B cell (primary cell): ENCODE results near the gene ECE1. TPM values are rescaled to one million over a fixed set of nuclear protein-coding genes. Genes with fewer than 3 reads are reported as not detected.
A peak's percentile ranks its signal among the peaks of the same experiment; 100 is the strongest.

ENCODE experiments used
- ATAC-seq: fragments of 200-7000 bp; cut with Tn5 transposase; one replicate; pipeline ENCODE4 v1.10.0; 2021; ENCODE audit warnings: low read depth, mild to moderate bottlenecking, moderate number of reproducible peaks, moderate library complexity
- CTCF ChIA-PET: fragments of 350-600 bp; sonication (Branson Sonifier 250); formaldehyde crosslinking; loops from one replicate; lab custom pipeline; 2021; ENCODE audit warnings: antibody characterized with exemption, inconsistent platforms; lab: Charles Lee
- POLR2A ChIA-PET: fragments of 350-600 bp; sonication (Branson Sonifier 250); formaldehyde crosslinking; loops from one replicate; lab custom pipeline; 2021; ENCODE audit warnings: antibody characterized with exemption; lab: Charles Lee
- DNase-seq: peaks from one replicate; pipeline ENCODE4 v3.0.0; 2013
- H2AFZ ChIP-seq: 2 replicates; pipeline ENCODE4 v1.6.1; 2012; ENCODE audit warnings: mild to moderate bottlenecking, low read depth, low read length; ENCODE audit not compliant: insufficient read depth, poor library complexity, severe bottlenecking
- H3K27ac ChIP-seq, 2 donors: 1 replicate in 1 of 2; 2 replicates in 1 of 2; pipeline ENCODE4 v1.5.1; 2012 to 2013; ENCODE audit warnings: low read length in 2 of 2, mild to moderate bottlenecking in 2 of 2, moderate library complexity in 1 of 2
- H3K27me3 ChIP-seq, 4 experiments: fragments of 200-600 bp in 1 of 4; sonication (generic) in 1 of 4; replicated peaks in 1 of 4; 1 replicate in 2 of 4; 2 replicates in 2 of 4; pipeline versions ENCODE4 v1.6.1 to v1.7.0; 2013 to 2016; ENCODE audit warnings: low read length in 3 of 4, mild to moderate bottlenecking in 2 of 4, mixed read lengths in 1 of 4, moderate library complexity in 1 of 4; ENCODE audit not compliant: insufficient read depth in 4 of 4, control insufficient read depth in 3 of 4; ENCODE audit errors: control extremely low read depth in 1 of 4
- H3K36me3 ChIP-seq, 2 experiments: replicated peaks in 1 of 2; 1 replicate in 1 of 2; 2 replicates in 1 of 2; pipeline versions ENCODE4 v1.6.1 to v1.7.1; 2013; ENCODE audit warnings: low read length in 1 of 2; ENCODE audit not compliant: insufficient read depth in 2 of 2, control insufficient read depth in 1 of 2; ENCODE audit errors: control extremely low read depth in 1 of 2, extremely low read depth in 1 of 2
- H3K4me1 ChIP-seq, 2 donors: fragments of 200-600 bp in 1 of 2; sonication (generic) in 1 of 2; 1 replicate in 1 of 2; 2 replicates in 1 of 2; pipeline versions ENCODE4 v1.5.1 to v1.6.1; 2013 to 2017; ENCODE audit warnings: low read length in 2 of 2; ENCODE audit not compliant: control insufficient read depth in 2 of 2, insufficient read depth in 2 of 2
- H3K4me2 ChIP-seq: replicated peaks from 2 replicates; pipeline ENCODE3; 2012; ENCODE audit warnings: mild to moderate bottlenecking, low read depth, low read length; ENCODE audit not compliant: poor library complexity, severe bottlenecking
- H3K4me3 ChIP-seq, 5 experiments: fragments of 200-600 bp in 1 of 5; sonication (generic) in 1 of 5; 1 replicate in 3 of 5; 2 replicates in 2 of 5; pipeline versions ENCODE4 v1.5.1 to v1.7.0; 2011 to 2016; ENCODE audit warnings: low read length in 4 of 5, mild to moderate bottlenecking in 4 of 5, low read depth in 2 of 5, control low read depth in 1 of 5, moderate library complexity in 1 of 5; ENCODE audit not compliant: insufficient read depth in 1 of 5; ENCODE audit errors: control extremely low read depth in 1 of 5, extremely low read depth in 1 of 5
- H3K79me2 ChIP-seq: fragments of 200-600 bp; sonication (generic); one replicate; pipeline ENCODE4 v1.6.0; 2016; ENCODE audit warnings: low read length; ENCODE audit not compliant: control insufficient read depth, insufficient read depth
- H3K9ac ChIP-seq: fragments of 200-600 bp; sonication (generic); 2 replicates; pipeline ENCODE4 v1.6.1; 2017; ENCODE audit warnings: mild to moderate bottlenecking, low read length, moderate library complexity
- H3K9me3 ChIP-seq, 3 donors: one replicate each; pipeline versions ENCODE4 v1.6.1 to v1.7.1; 2013; ENCODE audit warnings: low read length in 2 of 3; ENCODE audit not compliant: control insufficient read depth in 2 of 3, insufficient read depth in 1 of 3; ENCODE audit errors: control extremely low read depth in 1 of 3
- H4K20me1 ChIP-seq: 2 replicates; pipeline ENCODE4 v1.6.0; 2012; ENCODE audit warnings: mild to moderate bottlenecking, low read length; ENCODE audit not compliant: insufficient read depth, control insufficient read depth, poor library complexity, severe bottlenecking
- H3K27ac Mint-ChIP-seq: one replicate; pipeline ENCODE4 v1.8.0; 2021; ENCODE audit warnings: mixed read lengths
- H3K27me3 Mint-ChIP-seq: one replicate; pipeline ENCODE4 v1.8.0; 2021; ENCODE audit warnings: mixed read lengths
- H3K4me1 Mint-ChIP-seq: one replicate; pipeline ENCODE4 v1.8.0; 2021; ENCODE audit warnings: mixed read lengths
- H3K4me3 Mint-ChIP-seq: one replicate; pipeline ENCODE4 v1.8.0; 2021; ENCODE audit warnings: mixed read lengths
- H3K9me3 Mint-ChIP-seq: one replicate; pipeline ENCODE4 v1.8.0; 2022; ENCODE audit warnings: mixed read lengths; ENCODE audit not compliant: insufficient read depth
- CTCF ChIP-seq: fragments of 200-600 bp; IDR thresholded peaks from one replicate; pipeline ENCODE4 v1.8.0; 2022; ENCODE audit warnings: antibody characterized with exemption, mild to moderate bottlenecking
- EZH2 ChIP-seq: IDR thresholded peaks from 2 replicates; pipeline ENCODE4 v1.6.1; 2012; ENCODE audit warnings: borderline replicate concordance, low read depth, mild to moderate bottlenecking, moderate library complexity, low read length; ENCODE audit not compliant: insufficient read depth, poor library complexity, severe bottlenecking
- WGBS: methylation state at CpG from one replicate; pipeline ENCODE4 v1.1.5; 2013; ENCODE audit warnings: missing lambda C conversion rate; ENCODE audit not compliant: insufficient coverage; 5-methylcytosine and 5-hydroxymethylcytosine counted together
- intact Hi-C: fragments of 100-400 bp; cut with micrococcal nuclease; formaldehyde crosslinking; loops from one replicate; pipeline ENCODE4 v1.10.0; 2022
- polyA plus RNA-seq: library from polyadenylated mRNA; depleted of rRNA; stranded (reverse); fragments of >200 nt; gene quantifications from 2 replicates; pipeline ENCODE4 v1.2.3, GENCODE V29; 2012
- total RNA-seq, 2 donors: library from RNA; stranded (reverse); fragments of 120-200 nt in 1 of 2; gene quantifications; 1 replicate in 1 of 2; 2 replicates in 1 of 2; pipeline versions ENCODE4 v1.2.3 to v1.2.4, GENCODE V29; 2013 to 2022

Gene ECE1
- total and polyA plus RNA-seq, 2 donors (not counting 1 experiment from before 2014, with no cell fraction given): 46.7 to 133 TPM

- Histone ChIP-seq H3K36me3 (peaks cover 1 to 91% of the 10 kb centered on the region in 2 experiments), H3K27me3 (no peaks in the 10 kb centered on the region), H3K9ac (no peak overlapping the region), H3K9me3 (peaks cover 0 to 3% (median 0%) of the 10 kb centered on the region in 3 donors), H3K4me2 (no peak overlapping the region), H2AFZ (no peak overlapping the region), H3K4me3 (no peak overlapping the region), H3K4me1 (no peaks in the 10 kb centered on the region), H3K27ac (no peak overlapping the region), H4K20me1 (peaks cover 19% of the 10 kb centered on the region), H3K79me2 (peaks cover 3% of the 10 kb centered on the region)
- ChIA-PET POLR2A (no interaction called here), CTCF (interaction anchor here (3.6 kb wide), 1 partner anchor 8 kb away, joined by 29 read pairs; no protein-coding TSS in a partner anchor)
- ATAC-seq (no peak), DNase-seq (no peak)
- no peaks in the 10 kb centered on the region for H3K9me3 Mint-ChIP-seq
- no peaks in the 10 kb centered on the region for H3K27me3 Mint-ChIP-seq
- TF ChIP-seq EZH2: no peak
- no peak for TF ChIP-seq CTCF
- H3K27ac Mint-ChIP-seq: peak overlapping the region; percentile 10
- H3K4me3 Mint-ChIP-seq: no peak overlapping the region
- peaks cover 16% of the 10 kb centered on the region for H3K4me1 Mint-ChIP-seq
- WGBS: 67% methylated on average over 3 of the region's 10 CpGs
- intact Hi-C loops: no loop called here
Observed at GRCh38 chr1:21263052-21263429, 27.2 kb downstream of the ECE1 start.

GRCh38 chr1:21262293-21263051, 27.8 kb downstream of the ECE1 start:
- 90% methylated on average over 23 of the region's 23 CpGs for WGBS
- no peak overlapping the region for H3K4me3 ChIP-seq
- peaks cover 3% of the 10 kb centered on the region for H3K79me2 ChIP-seq
- H3K4me2 ChIP-seq: no peak overlapping the region
- H3K27me3 ChIP-seq: no peaks in the 10 kb centered on the region
- ATAC-seq: no peak
- POLR2A ChIA-PET: no interaction called here
- no peak for DNase-seq
- no peak overlapping the region for H3K9ac ChIP-seq
- intact Hi-C loops: no loop called here
- TF ChIP-seq EZH2 (no peak), CTCF (no peak)
- peaks cover 19% of the 10 kb centered on the region for H4K20me1 ChIP-seq
- Mint-ChIP-seq H3K9me3 (no peaks in the 10 kb centered on the region), H3K27me3 (no peaks in the 10 kb centered on the region), H3K4me1 (peaks cover 16% of the 10 kb centered on the region), H3K27ac (peak overlapping the region; percentile 41), H3K4me3 (no peak overlapping the region)
- no peaks in the 10 kb centered on the region for H3K4me1 ChIP-seq
- no peak overlapping the region for H3K27ac ChIP-seq
- H3K9me3 ChIP-seq: peaks cover 0 to 3% (median 0%) of the 10 kb centered on the region in 3 donors
- H2AFZ ChIP-seq: no peak overlapping the region
- H3K36me3 ChIP-seq: peaks cover 1 to 89% of the 10 kb centered on the region in 2 experiments
- CTCF ChIA-PET: interaction anchor here (0.6 to 12.5 kb wide), 4 partner anchors 9 to 107 kb away, joined by 4 to 562 read pairs (median 16); no protein-coding TSS in a partner anchor
